Measurements from ENCODE around the gene AGAP1.

Gene AGAP1

DNA sequence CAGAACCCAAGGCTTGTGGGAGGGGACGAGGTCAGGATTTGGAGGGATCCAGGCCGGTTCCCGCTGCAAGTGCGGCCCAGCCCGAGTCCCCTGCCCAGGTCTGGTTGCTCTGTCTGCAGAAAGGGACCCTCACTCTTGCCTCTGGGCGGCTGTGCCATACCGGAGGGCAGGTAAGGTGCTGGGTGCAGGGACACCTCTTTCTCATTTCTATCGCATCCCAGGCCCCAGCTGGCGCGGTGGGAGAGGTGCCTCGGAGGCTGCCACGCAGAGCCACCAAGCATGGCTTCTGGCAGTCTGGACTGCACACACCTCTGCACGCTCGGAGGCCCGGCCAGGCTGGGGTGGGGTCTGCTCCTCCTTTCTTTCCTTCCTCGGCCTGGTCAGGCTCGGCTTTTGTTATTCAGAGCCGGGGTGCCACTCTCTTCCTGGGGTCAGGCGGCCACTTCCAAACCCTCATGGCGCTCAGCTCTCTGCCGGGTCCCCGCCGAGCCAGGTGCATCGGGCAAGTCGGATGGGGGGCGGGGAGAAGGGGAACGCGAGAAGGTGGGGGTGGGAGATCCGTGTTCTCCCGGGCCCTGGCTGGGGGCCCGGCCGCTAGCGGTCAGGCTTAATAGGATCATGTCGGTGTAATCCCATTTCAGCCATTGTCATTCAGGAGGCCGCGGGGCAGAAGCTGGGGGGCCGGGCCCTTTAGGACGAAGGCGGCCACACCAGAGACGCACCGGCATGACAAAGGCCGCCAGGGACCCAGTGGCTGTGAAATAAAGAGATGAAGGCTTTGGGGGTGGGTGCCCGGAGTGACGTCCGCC lies 665.3 kb downstream of the AGAP1 start:
- no peak for DNase-seq

- no peak for DNase-seq
These were observed 665.9 kb downstream of the AGAP1 start for GRCh38 chr2:236159778-236160170.

- DNase-seq: no peak
These were observed 666.7 kb downstream of the AGAP1 start for GRCh38 chr2:236160366-236161081.

- DNase-seq: no peak
These were observed 667.2 kb downstream of the AGAP1 start for GRCh38 chr2:236161082-236161462.

- no peak for DNase-seq
These were observed 667.7 kb downstream of the AGAP1 start for GRCh38 chr2:236161531-236161930.

- no peak for DNase-seq
These were observed 668.4 kb downstream of the AGAP1 start for GRCh38 chr2:236162031-236162845.

GRCh38 chr2:236162882-236163470 lies 669.1 kb downstream of the AGAP1 start:
- DNase-seq: no peak

- DNase-seq: no peak
These were observed 669.8 kb downstream of the AGAP1 start for GRCh38 chr2:236163471-236164200.

- DNase-seq: no peak
These were observed 670.5 kb downstream of the AGAP1 start for GRCh38 chr2:236164201-236164924.

GRCh38 chr2:236164925-236165841 lies 671.3 kb downstream of the AGAP1 start:
- no peak for DNase-seq

- no peak for DNase-seq
These were observed 672.3 kb downstream of the AGAP1 start for GRCh38 chr2:236165842-236166795.

DNA sequence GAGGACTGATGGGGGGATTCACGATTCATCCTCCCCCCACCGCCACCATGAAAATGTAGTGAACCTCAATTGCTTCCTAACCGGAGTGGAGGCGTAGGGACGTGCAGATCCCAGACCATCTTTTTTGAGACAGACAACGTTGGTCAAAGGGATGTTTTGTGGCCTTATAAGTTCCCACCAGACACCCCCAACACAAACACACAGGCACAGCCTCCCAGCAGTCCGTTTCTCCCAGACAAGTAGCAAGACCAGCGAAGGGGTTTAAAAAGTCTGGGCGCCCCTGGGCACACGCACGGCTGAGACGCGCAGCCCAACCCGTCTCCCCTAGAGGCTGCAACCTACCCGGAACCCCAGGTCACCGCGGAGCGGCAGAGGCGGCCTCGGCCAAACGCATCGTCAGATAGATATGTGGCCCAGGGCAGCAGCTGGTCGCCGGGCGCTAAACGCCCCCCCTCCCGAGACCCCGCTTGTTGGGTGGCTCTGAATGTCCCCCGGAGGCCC lies 673.0 kb downstream of the AGAP1 start:
- no peak for DNase-seq

DNA sequence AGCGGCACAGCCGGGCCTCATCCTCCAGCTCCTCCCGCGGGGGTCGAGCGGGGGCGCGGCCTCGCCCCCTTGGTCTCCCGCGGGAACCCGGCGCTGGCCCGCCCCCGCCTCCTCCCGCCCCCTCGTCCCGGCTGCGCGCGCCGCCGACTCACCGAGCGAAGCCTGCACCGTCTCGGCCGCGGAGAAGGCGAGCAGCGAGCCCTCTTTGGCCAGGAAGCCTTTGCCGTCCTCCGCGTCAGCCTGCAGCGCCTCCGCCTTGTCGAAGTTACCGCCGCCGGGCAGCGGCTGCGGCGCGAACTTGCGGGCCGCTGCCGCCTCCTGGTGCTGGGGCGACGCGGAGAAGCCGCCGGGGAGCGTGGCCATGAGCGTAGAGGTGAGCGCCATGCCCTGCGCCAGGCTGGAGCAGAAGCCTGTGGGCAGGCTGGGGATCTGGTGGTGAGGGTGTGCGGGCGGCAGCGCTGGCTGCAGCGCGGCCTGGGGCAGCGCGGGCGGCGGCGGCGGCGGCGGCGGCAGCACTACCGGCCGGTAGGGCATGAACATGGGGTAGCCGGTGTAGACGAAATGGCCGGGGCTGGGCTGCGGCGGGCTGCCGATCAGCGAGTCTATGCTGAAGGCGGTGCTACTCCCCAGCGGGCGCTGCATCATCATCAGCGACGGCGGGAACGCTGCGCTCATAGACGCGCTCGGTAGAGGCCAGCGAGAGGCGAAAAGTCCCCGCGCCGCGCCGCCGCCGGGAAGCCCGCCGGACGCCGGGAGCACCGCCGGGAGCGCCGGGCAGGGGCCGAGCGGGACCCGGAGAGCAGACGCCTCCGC lies 673.7 kb downstream of the AGAP1 start:
- no peak for DNase-seq

GRCh38 chr2:236168110-236169080 lies 674.6 kb downstream of the AGAP1 start, which contains the start of gene GBX2:
TSS of gene GBX2 (minus strand) at chr2:236168386. CDS start at chr2:236167971, 415 bp downstream.
- DNase-seq: no peak

DNA sequence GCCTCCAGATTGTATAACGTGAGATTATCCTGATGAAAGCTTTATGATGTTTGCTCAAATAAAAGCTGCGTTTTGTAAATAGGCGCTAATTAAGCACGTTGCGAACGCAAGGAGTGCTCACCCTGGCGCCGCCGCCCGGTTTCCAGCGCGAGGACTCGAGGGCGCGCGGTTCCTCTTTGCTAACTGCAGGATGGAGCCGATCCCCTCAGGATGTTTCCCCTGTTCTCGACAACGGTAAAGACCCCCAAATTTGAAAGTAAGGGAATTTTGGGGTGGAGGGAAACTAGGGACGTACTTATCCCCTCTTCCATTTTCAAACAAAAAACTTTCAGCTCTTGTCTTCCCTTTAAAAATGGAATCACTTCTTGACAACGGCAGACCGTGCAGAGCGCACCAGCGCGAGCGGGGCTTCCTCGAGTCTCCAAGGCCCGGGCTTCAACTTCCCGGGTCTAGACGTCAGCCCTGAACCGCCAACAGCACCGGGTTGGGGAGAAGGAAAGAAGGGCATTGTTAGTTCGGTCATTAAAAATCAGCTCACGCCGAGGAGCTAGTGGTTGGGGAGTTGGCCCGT lies 675.4 kb downstream of the AGAP1 start:
- no peak for DNase-seq

Data from activated CD4-positive, alpha-beta T cell treated with anti-CD3 and anti-CD28 coated beads, Interleukin-2, amount 50 U/mL, for 1 hour (primary cell).